HEK293T (cell line): Measurements from ENCODE around the gene CFTR.

Experiments
- CTCF ChIA-PET: fragments of 350-600 bp; formaldehyde crosslinking; extraction: SDS; loops from one replicate; lab custom pipeline; 2021; ENCODE audit warnings: antibody characterized with exemption, inconsistent platforms; lab: Yijun Ruan, JAX
- POLR2A ChIA-PET: fragments of 350-600 bp; formaldehyde crosslinking; extraction: SDS; loops from one replicate; lab custom pipeline; 2020; ENCODE audit warnings: antibody characterized with exemption, inconsistent platforms; lab: Yijun Ruan, JAX
- DNase-seq: peaks from one replicate; pipeline ENCODE4 v3.0.0; 2012; ENCODE audit warnings: mixed read lengths; ENCODE audit errors: extremely low spot score
- ARNT ChIP-seq: fragments of 450-650 bp; IDR thresholded peaks from 2 replicates; pipeline ENCODE4 v1.6.1; 2017; ENCODE audit warnings: mild to moderate bottlenecking
- BHLHE40 ChIP-seq: fragments of 450-650 bp; IDR thresholded peaks from 2 replicates; pipeline ENCODE4 v1.6.1; 2016; ENCODE audit warnings: mild to moderate bottlenecking, moderate library complexity, borderline replicate concordance
- CTBP1 ChIP-seq: fragments of 450-650 bp; IDR thresholded peaks from 2 replicates; pipeline ENCODE4 v1.6.1; 2016; ENCODE audit warnings: borderline replicate concordance
- ELF4 ChIP-seq: fragments of 450-650 bp; IDR thresholded peaks from 2 replicates; pipeline ENCODE4 v1.6.1; 2017; ENCODE audit warnings: antibody characterized with exemption
- FOXA1 ChIP-seq: fragments of 450-650 bp; IDR thresholded peaks from 2 replicates; pipeline ENCODE4 v1.6.1; 2016; ENCODE audit warnings: mild to moderate bottlenecking
- FOXK2 ChIP-seq: fragments of 450-650 bp; IDR thresholded peaks from 2 replicates; pipeline ENCODE4 v1.6.1; 2016; ENCODE audit warnings: mild to moderate bottlenecking
- FOXM1 ChIP-seq: fragments of 450-650 bp; IDR thresholded peaks from 2 replicates; pipeline ENCODE4 v1.6.1; 2017; ENCODE audit warnings: mild to moderate bottlenecking, borderline replicate concordance
- HDGF ChIP-seq: fragments of 450-650 bp; IDR thresholded peaks from 2 replicates; pipeline ENCODE4 v1.6.1; 2017; ENCODE audit warnings: antibody characterized with exemption, borderline replicate concordance
- L3MBTL2 ChIP-seq: fragments of 450-650 bp; conservative IDR thresholded peaks from 2 replicates; pipeline ENCODE4 v1.6.1; 2016; ENCODE audit warnings: mild to moderate bottlenecking
- LEF1 ChIP-seq: fragments of 450-650 bp; IDR thresholded peaks from 2 replicates; pipeline ENCODE4 v1.6.1; 2017; ENCODE audit warnings: mild to moderate bottlenecking, borderline replicate concordance
- NFRKB ChIP-seq: fragments of 450-650 bp; IDR thresholded peaks from 2 replicates; pipeline ENCODE4 v1.6.1; 2016; ENCODE audit warnings: mild to moderate bottlenecking, moderate library complexity
- PKNOX1 ChIP-seq: fragments of 450-650 bp; IDR thresholded peaks from 2 replicates; pipeline ENCODE4 v1.6.1; 2016
- SP1 ChIP-seq: fragments of 450-650 bp; IDR thresholded peaks from 2 replicates; pipeline ENCODE4 v1.6.1; 2017
- SUZ12 ChIP-seq: fragments of 450-650 bp; IDR thresholded peaks from 2 replicates; pipeline ENCODE4 v1.6.1; 2016; ENCODE audit warnings: mild to moderate bottlenecking
- TARDBP ChIP-seq: fragments of 450-650 bp; IDR thresholded peaks from 2 replicates; pipeline ENCODE4 v1.6.1; 2016
- ZNF384 ChIP-seq: fragments of 450-650 bp; IDR thresholded peaks from 2 replicates; pipeline ENCODE4 v1.6.1; 2016

The CFTR gene

GRCh38 chr7:117472335-117472734 lies 7.5 kb upstream of the CFTR start:
- POLR2A ChIA-PET: no interaction called here
- DNase-seq: no peak
- TF ChIP-seq HDGF: no peak
- TF ChIP-seq SP1: no peak
- CTCF ChIA-PET: no interaction called here

DNA sequence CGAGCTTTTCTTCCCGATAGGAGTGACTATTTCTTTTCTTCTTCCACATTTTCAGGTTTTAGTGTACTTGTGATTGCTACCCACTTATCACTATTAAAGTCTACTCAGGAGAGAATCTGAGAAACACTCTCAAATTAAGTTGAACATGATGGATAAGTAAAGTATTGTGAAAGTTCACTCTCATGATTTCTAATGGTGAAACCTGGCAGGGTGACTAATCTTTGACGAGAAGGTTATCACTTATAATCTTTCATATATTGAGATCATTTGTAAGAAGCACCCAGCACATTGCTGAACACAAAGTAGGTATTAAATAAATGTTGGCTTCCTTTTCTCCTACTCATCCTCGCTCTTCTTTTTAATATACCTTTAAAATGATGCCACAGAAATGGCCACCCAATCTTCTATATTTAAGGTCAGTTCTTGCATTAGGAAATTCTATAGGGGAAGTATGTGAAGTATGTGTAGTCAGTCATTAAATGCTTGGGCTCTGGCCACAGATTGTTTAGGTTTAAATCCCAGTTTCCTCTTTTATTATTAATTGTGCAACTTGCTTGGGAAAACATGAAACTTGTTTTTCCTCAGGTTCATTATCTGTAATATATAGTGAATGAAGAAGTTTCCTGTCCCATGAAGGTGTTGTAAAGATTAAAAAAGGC lies 3.1 kb upstream of the CFTR start:
- CTCF ChIA-PET: no interaction called here
- no peak for DNase-seq
- POLR2A ChIA-PET: no interaction called here

DNA sequence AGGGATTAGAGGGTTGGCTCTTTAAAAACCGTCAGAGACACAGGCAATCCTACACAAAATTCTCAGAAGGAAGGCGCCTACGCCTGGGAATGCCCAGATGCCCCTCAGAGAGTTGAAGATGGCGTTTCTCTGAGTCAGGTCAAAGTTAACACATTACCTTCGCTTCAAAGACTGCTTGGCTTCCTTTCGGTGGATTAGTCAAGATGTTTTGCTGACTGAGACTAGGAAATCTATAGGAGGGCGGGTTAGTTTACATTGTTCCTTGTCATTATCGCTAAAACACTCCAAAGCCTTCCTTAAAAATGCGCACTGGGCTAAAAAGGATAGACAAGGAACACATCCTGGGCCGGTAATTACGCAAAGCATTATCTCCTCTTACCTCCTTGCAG lies 995 bp upstream of the CFTR start:
- TF ChIP-seq FOXA1 (no peak), FOXK2 (no peak), PKNOX1 (no peak)
- POLR2A ChIA-PET: no interaction called here
- DNase-seq: no peak
- CTCF ChIA-PET: no interaction called here

More for the DNA sequence above, 3.1 kb upstream of the CFTR start:
- TF ChIP-seq ARNT (no peak), FOXA1 (no peak), PKNOX1 (no peak), HDGF (no peak), CTBP1 (no peak), TARDBP (no peak), FOXK2 (no peak), L3MBTL2 (no peak), LEF1 (no peak), BHLHE40 (no peak), NFRKB (no peak), SUZ12 (no peak), ELF4 (no peak), ZNF384 (no peak), SP1 (no peak), FOXM1 (no peak)

- ChIA-PET POLR2A (no interaction called here), CTCF (interaction anchor here (0.5 kb wide), 1 partner anchor 130 kb away, joined by 4 read pairs; no protein-coding TSS in a partner anchor)
- TF ChIP-seq ARNT: no peak
- no peak for TF ChIP-seq L3MBTL2
- no peak for TF ChIP-seq PKNOX1
- TF ChIP-seq BHLHE40: no peak
- no peak for TF ChIP-seq ZNF384
- TF ChIP-seq FOXK2: no peak
- TF ChIP-seq TARDBP: no peak
- no peak for DNase-seq
These were observed 184 bp downstream of the CFTR start for GRCh38 chr7:117480055-117480362.

GRCh38 chr7:117480978-117481377 lies 1.2 kb downstream of the CFTR start:
- ChIA-PET CTCF (interaction anchor here (0.6 kb wide), 1 partner anchor 169 kb away, joined by 4 read pairs; no protein-coding TSS in a partner anchor), POLR2A (no interaction called here)
- DNase-seq: peak; percentile 8
- no peak for TF ChIP-seq FOXM1
- no peak for TF ChIP-seq FOXK2
- TF ChIP-seq BHLHE40: no peak
- no peak for TF ChIP-seq HDGF
- no peak for TF ChIP-seq CTBP1
- no peak for TF ChIP-seq FOXA1
- no peak for TF ChIP-seq ZNF384
- no peak for TF ChIP-seq SUZ12
- no peak for TF ChIP-seq PKNOX1
- no peak for TF ChIP-seq L3MBTL2
- TF ChIP-seq ELF4: no peak

DNA sequence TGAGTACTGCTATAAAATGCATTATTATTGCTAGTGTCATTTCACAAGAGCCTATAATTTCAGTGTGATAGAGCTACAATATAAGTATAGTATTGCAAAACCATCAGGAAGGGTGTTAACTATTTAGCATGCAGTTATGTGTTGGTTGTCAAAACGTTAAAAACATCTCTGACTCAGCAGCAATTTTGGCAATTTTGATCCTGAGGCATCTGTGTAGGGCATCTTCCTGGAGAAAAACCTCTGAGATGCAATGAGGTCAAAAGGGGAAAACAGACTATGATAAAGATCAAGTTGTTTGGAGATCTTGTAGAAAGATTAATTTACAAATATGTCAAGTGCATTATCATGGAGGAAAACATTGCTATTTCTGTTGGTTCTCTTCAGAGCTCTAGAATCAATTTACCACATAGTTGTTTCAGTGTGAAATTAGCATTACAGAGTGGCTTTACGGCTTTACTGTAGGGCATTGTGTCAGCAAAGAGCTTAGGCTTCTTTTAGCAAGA lies 5.3 kb downstream of the CFTR start:
- DNase-seq: no peak
- ChIA-PET POLR2A (no interaction called here), CTCF (interaction anchor here (0.6 kb wide), 1 partner anchor 119 kb away, joined by 3 read pairs; no protein-coding TSS in a partner anchor)
- no peak for TF ChIP-seq L3MBTL2
- no peak for TF ChIP-seq SP1
- TF ChIP-seq BHLHE40: no peak
- TF ChIP-seq ZNF384: no peak
- TF ChIP-seq CTBP1: no peak
- no peak for TF ChIP-seq TARDBP
- no peak for TF ChIP-seq SUZ12
- TF ChIP-seq HDGF: no peak
- no peak for TF ChIP-seq LEF1
- no peak for TF ChIP-seq ELF4
- no peak for TF ChIP-seq ARNT
- no peak for TF ChIP-seq FOXM1
- TF ChIP-seq NFRKB: no peak
- TF ChIP-seq PKNOX1: no peak
- TF ChIP-seq FOXA1: no peak
- no peak for TF ChIP-seq FOXK2
